LNCAP (cell line): ENCODE results near the gene OLIG2.

Experiments
- CTCF ChIP-seq: fragments of 450-650 bp; IDR thresholded peaks from 2 replicates; pipeline ENCODE4 v1.5.1; 2017; ENCODE audit warnings: mild to moderate bottlenecking

Gene OLIG2

GRCh38 chr21:33014331-33014730 is 11.4 kb upstream of the OLIG2 start:
- no peak for TF ChIP-seq CTCF

GRCh38 chr21:33015096-33015495 is 10.6 kb upstream of the OLIG2 start:
- TF ChIP-seq CTCF = no peak

GRCh38 chr21:33015756-33016155 is 10.0 kb upstream of the OLIG2 start:
- TF ChIP-seq CTCF = no peak

- no peak for TF ChIP-seq CTCF
Observed at GRCh38 chr21:33018707-33019465, 6.8 kb upstream of the OLIG2 start.

GRCh38 chr21:33019516-33019884 is 6.2 kb upstream of the OLIG2 start:
- TF ChIP-seq CTCF = no peak

GRCh38 chr21:33019885-33020557 is 5.7 kb upstream of the OLIG2 start:
- no peak for TF ChIP-seq CTCF

GRCh38 chr21:33020558-33021100 is 5.1 kb upstream of the OLIG2 start:
- no peak for TF ChIP-seq CTCF
